ENCODE results near the gene EXOC3. TPM values are rescaled to one million over a fixed set of nuclear protein-coding genes. Genes with fewer than 3 reads are reported as not detected.
A peak's percentile ranks its signal among the peaks of the same experiment; 100 is the strongest.

Gene EXOC3
- total RNA-seq, 1 experiment from 2014 or later = 60.1 TPM

GRCh38 chr5:490116-491106 is 47.4 kb downstream of the EXOC3 start:
- ATAC-seq (no peak), DNase-seq (ENCODE audit: low spot score) (no peak)
- Mint-ChIP-seq H3K9me3 (no peaks in the 10 kb centered on the region), H3K4me3 (no peak overlapping the region), H3K27me3 (ENCODE audit: low read depth) (peaks cover 71% of the 10 kb centered on the region), H3K4me1 (peaks cover 9% of the 10 kb centered on the region), H3K27ac (no peak overlapping the region), H3K36me3 (no peaks in the 10 kb centered on the region)
- POLR2A ChIA-PET = no interaction called here
- CTCF ChIA-PET = interaction anchor here (1.1 to 3.3 kb wide), 2 partner anchors 13 to 16 kb away, joined by 4 to 12 read pairs; no protein-coding TSS in a partner anchor
- TF ChIP-seq SMAD4 (CRISPR knock-in tag; IDR thresholded peaks at IDR 0.05) = no peak
- TF ChIP-seq ZNF317 (CRISPR knock-in tag; IDR thresholded peaks at IDR 0.05; ENCODE audit: borderline replicate concordance, low read depth) = no peak
- peak; percentile 54 for TF ChIP-seq USF2 (CRISPR knock-in tag; IDR thresholded peaks at IDR 0.05)
- no peak for TF ChIP-seq TEAD1 (CRISPR knock-in tag; IDR thresholded peaks at IDR 0.05)
- 0 out of 2 replicates have a peak, but pooled peaks have one; percentile 12 for TF ChIP-seq ZBTB21 (CRISPR knock-in tag; IDR thresholded peaks at IDR 0.05; ENCODE audit: borderline replicate concordance)

- H3K4me3 Mint-ChIP-seq = peak overlapping the region; percentile 56
- H3K4me1 Mint-ChIP-seq = peaks cover 14% of the 10 kb centered on the region
- POLR2A ChIA-PET = no interaction called here
- no peaks in the 10 kb centered on the region for H3K9me3 Mint-ChIP-seq
- no peaks in the 10 kb centered on the region for H3K36me3 Mint-ChIP-seq
- no peak overlapping the region for H3K27ac Mint-ChIP-seq
- no peak for DNase-seq (ENCODE audit: low spot score)
- H3K27me3 Mint-ChIP-seq (ENCODE audit: low read depth) = peaks cover 76% of the 10 kb centered on the region
- ATAC-seq = no peak
- CTCF ChIA-PET = interaction anchor here (3.3 kb wide), 1 partner anchor 17 kb away, joined by 12 read pairs; no protein-coding TSS in a partner anchor
- TF ChIP-seq USF2 (CRISPR knock-in tag; IDR thresholded peaks at IDR 0.05) = peak; percentile 40; the same call in 1 of the 2 replicates
- no peak for TF ChIP-seq ZNF138 (CRISPR knock-in tag; conservative IDR thresholded peaks at IDR 0.05)
- TF ChIP-seq MAX (CRISPR knock-in tag; IDR thresholded peaks at IDR 0.05) = no peak
- no peak for TF ChIP-seq GABPB1 (CRISPR knock-in tag; IDR thresholded peaks at IDR 0.05)
- no peak for TF ChIP-seq ERG (CRISPR knock-in tag; IDR thresholded peaks at IDR 0.05)
- no peak for TF ChIP-seq ATF2 (CRISPR knock-in tag; IDR thresholded peaks at IDR 0.05; ENCODE audit: borderline replicate concordance, low read depth)
- no peak for TF ChIP-seq CREM (CRISPR knock-in tag; IDR thresholded peaks at IDR 0.05)
- 0 out of 2 replicates have a peak, but pooled peaks have one; percentile 25 for TF ChIP-seq NR2C2 (CRISPR knock-in tag; IDR thresholded peaks at IDR 0.05)
- TF ChIP-seq ZNF416 (CRISPR knock-in tag; IDR thresholded peaks at IDR 0.05) = no peak
- no peak for TF ChIP-seq JAZF1 (CRISPR knock-in tag; IDR thresholded peaks at IDR 0.05)
- no peak for TF ChIP-seq EMX1 (CRISPR knock-in tag; IDR thresholded peaks at IDR 0.05)
- TF ChIP-seq TP53 (CRISPR knock-in tag; IDR thresholded peaks at IDR 0.05) = peak; percentile 51; the same call in 1 of the 2 replicates
- TF ChIP-seq FOXP4 (CRISPR knock-in tag; IDR thresholded peaks at IDR 0.05) = no peak
- TF ChIP-seq CDX4 (CRISPR knock-in tag; IDR thresholded peaks at IDR 0.05; ENCODE audit: borderline replicate concordance) = no peak
- peak; percentile 65; the same call in 1 of the 2 replicates for TF ChIP-seq ZNF281 (CRISPR knock-in tag; IDR thresholded peaks at IDR 0.05)
These were observed 48.3 kb downstream of the EXOC3 start for GRCh38 chr5:491119-491855.

Measured in WTC11 (cell line).